Stimulated activated CD4-positive, alpha-beta T cell treated with anti-CD3 and anti-CD28 coated beads, Interleukin-15, amount 100 ng/mL, for 1 hour (primary cell): ENCODE data around the gene TAF5L.
A peak's percentile ranks its signal among the peaks of the same experiment; 100 is the strongest.
"Not testable (repeated sequence)": the region's sequence is repeated elsewhere in the genome, so short reads cannot be mapped to it uniquely, and the experiment has no call there.

Source experiments
- DNase-seq, 2 donors: peaks; one replicate each; pipeline ENCODE4 v3.0.0-alpha.2; 2020; ENCODE audit warnings: low read depth in 1 of 2, low spot score in 1 of 2

TAF5L gene

DNA sequence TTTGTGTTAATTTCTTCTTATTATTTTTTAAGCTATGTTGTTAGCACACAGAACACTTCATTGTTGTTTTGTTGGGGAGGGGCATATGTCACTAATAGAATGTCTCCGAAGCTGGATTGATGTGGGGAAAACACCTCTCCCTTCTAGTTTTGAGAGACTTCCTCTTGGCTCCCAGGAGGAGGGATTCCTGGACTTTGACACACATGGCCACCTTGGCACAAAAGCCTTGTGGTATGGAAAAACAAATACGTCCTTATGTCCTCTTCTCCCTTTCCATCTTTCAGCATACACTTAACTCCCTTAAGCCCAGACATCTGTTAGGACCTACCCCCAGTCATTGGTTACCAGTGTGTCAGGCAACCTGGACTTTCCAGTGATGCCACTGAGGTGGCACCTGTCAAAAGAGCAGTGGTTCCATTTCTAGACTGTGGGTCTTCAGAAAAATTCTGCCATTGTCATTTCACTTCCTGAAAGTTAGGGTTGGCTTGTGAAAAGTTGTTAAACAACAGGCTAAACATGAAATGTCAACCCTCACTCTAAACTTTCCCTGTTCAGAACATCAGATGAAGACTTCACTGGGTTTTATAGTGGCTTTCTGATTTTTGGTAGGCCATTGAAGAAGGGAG, 54.9 kb downstream of the TAF5L start:
- no peak for DNase-seq

DNA sequence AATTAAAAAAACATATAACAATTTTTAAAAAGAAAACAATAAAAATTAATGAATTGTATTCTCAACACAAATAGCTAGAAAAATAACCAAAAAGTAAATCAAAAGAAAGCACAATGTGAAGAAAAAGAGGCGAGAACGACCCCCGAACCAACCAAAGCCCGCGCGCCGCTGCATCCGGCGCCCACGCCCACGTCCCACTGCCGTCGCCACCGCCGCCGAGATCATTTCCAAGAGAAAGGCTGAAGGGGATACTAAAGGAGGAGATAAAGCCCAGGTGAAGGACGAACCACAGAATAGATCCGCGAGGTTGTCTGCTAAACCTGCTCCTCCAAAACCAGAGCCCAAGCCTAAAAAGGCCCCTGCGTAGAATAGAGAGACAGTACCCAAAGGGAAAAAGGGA, 55.6 kb downstream of the TAF5L start:
- DNase-seq: no peak

GRCh38 chr1:229567109-229567868, 58.6 kb downstream of the TAF5L start:
- no peak for DNase-seq

GRCh38 chr1:229563701-229564100, 62.2 kb downstream of the TAF5L start:
- DNase-seq: no peak

GRCh38 chr1:229563241-229563640, 62.7 kb downstream of the TAF5L start:
- no peak for DNase-seq

GRCh38 chr1:229562686-229563085, 63.2 kb downstream of the TAF5L start:
- DNase-seq: no peak

DNA sequence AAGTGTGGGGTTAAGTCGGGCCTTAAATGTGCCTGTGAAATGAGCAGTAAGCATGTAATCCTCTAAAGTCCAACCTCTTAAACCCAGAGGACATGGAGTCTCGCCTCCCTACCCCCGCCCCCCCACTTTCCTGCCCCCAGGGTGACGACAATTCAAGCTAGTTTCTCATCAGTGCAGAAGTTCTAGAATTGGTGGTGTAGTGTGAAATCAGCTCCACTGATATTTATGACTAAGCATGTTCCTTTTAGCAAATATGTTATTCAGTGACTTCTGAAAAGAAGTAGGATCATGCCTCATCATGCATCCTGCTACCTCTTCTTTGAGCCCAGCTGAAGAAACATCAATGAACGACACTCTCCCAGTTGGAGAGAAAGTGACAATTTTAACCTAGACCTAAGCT, 64.8 kb downstream of the TAF5L start:
- no peak for DNase-seq

- DNase-seq: not testable (repeated sequence)
Measured at GRCh38 chr1:229560124-229560523, 65.8 kb downstream of the TAF5L start.

DNA sequence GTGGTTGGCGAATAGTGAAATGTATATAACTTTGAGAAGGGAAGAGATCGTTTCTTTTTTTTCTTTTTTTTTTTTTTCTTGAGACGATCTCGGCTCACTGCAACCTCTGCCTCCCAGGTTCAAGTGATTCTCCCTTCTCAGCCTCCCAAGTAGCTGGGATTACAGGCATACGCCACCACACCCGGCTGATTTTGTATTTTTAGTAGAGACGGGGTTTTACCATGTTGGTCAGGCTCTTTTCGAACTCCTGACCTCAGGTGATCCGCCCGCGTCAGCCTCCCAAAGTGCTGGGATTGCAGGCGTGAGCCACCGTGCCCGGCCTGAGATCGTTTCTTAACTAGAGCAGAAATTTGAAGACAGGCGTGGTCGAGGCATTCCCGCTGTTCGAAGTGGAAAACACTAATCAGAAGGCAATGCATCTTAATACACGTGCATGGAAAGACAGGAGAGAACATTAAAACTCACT, 66.6 kb downstream of the TAF5L start:
- not testable (repeated sequence) for DNase-seq

DNA sequence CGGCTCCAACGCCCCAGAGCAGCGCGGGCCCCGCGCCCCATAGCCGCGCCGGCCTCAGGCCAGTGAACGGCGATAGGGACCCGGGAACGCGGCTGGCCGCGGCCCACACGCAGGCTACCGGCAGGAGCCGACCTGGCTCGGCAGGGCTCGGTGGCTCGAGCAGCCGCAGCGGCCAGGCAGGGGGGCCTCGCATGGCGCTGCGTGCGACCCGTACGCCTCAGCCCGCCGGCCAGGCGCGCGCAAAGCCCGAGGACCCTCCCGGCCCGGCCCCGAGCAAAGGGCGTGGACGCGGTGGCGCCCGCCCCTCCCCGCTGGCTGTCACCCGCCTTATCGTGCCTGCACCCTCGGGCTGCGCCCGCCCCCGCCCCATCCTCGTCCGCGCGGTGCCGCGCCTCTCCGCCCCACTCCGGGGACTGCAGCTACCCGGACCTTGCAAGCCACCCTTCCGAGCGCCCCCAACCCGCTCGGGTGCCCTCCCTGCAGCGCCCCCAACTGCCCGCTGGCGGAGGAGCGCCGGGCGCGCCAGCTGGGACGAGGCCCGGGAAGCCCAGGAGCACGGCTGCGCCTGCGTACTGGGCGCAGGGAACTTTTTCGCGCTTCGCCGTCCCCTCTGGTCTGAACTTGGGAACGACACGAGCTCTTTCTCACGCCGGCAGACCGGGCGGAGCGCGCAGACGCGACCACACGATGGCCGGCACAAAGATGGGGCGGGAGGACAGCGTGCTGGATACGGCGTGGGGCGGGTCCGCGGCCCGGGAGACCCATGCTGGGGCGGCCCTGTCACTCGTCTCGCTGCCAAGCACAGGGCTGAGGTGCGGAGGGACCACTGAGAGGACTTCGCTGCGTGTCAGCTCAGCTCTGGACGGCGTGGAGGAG, 67.2 kb downstream of the TAF5L start, which contains the start of gene ABCB10:
TSS of gene ABCB10 (minus strand) at position 248 of the 876 bp plus-strand sequence. CDS start at position 193, 55 bp downstream.
- DNase-seq: peak; percentile 74 to 82

DNA sequence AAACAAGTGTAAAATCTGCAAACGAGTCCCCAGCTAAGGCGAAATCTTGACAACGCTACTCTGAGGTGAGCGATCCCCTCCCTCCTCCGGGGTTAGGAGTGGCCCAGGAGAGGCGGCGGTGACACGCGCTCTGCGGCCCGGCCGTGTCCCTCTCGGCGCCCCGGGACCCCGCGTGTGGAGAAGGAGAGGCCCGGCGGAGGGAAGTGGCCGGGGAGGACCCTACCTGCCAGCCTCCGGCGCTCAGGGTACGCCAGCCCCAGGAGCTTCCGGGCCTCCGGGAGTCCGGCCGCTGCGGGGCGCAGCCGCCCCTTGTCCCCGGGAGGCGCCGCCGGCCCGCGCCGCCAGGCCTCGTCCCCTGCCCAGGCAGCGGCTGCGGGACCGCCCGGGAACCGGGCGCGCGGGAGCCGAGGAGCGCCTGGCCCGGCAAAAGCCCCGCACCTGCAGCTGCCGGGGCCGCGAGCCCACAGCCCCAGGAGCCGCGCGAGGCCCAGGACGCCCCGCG, 68.0 kb downstream of the TAF5L start:
- DNase-seq: peak in 1 of 2 donors; percentile 18

DNA sequence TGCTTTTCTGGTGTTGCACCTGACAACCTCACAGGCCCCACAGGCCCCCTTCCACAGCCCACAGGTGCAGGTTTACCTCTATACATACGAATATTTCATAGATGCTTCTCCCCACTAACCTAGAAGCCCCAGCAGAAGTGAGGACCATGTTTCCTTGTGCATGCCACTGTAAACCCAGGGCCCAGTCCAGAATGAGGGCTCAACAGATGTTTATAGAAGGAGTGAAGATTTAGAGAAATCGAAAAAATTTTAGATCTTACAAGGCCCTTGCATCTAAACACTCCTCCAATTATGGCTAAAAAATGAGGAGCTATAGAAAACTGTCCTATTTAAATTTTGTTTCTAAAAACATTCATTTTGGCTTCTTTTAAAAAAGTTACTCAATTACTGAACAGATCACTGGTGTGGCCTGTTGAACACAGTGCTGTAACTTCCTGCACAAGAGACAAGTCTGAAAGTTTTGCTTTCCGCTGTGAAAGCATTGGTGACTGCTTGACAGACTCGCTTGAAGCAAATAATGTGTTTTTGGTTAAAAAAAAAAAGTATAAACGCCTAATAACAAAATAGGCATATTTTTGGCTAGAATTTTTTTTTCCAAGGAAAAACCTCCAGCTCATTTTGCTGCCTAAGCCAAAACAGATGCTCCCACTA, 68.6 kb downstream of the TAF5L start:
- DNase-seq: no peak

- DNase-seq: no peak
Measured at GRCh38 chr1:229554886-229555621, 70.9 kb downstream of the TAF5L start.

DNA sequence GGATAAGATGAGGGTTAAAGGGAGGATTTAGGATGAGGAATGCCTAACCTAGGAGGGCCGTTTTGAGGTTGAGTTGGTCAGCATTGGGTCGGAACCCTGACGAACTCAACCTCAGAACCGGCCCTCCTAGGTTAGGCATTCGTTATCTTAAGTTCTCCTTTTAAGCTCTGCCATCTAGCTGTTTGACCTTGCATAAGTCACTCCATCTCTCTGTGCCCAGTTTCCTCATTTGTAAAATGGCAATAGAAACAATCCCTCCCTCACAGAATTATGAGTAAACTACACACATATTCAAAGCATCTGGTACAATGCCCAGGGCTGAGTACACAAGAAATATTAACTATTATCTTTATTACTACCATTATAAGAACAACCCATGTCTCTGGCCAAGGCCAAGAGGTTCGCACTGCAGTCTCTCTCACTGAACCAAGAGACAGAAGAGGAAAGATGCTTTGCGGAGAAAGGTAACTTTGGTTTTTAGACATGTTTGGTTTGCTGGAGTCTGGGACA, 72.2 kb downstream of the TAF5L start:
- no peak for DNase-seq

- DNase-seq: no peak
Measured at GRCh38 chr1:229552732-229553131, 73.2 kb downstream of the TAF5L start.

GRCh38 chr1:229550812-229551567, 74.9 kb downstream of the TAF5L start:
- no peak for DNase-seq

DNA sequence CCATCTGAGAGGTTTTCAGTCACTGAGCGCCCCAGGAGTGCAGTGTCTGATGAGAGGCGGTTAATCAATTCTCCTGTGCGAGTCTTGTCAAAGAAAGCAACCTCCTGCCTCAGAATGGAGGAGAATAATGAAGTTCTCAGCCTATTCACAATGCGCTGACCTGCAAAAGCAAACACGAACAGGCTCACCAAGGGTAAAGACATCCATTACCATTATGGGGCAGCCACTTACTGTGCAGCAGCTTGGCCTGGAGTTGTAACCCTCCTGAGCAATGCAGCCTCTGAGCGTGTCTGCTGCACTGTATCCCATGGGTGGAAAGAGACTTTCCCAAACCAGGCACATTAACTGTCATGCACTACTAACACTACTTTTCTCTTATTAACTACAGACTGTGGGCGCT, 78.4 kb downstream of the TAF5L start:
- no peak for DNase-seq

DNA sequence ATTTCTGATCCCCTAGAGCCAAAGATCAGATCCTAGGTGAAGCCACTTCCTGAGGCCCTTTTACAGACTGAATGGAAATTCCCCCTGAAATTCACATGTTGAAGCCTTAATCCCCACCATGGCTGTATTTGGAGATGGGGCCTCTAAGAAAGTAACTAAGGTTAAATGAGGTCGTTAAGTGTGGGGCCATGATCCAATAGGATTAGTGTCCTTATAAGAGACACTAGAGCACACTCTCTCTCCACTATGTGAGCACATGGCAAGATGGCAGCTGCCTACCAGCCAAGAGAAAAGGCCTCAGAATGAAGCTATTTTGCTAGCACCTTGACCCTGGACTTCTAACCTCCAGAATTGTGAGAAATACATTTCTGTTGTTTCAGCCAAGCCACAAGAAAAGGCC, 81.3 kb downstream of the TAF5L start:
- DNase-seq: no peak
